ENCODE data around the gene LRP8. TPM values are rescaled to one million over a fixed set of nuclear protein-coding genes. Genes with fewer than 3 reads are reported as not detected.

LRP8 gene
- total RNA-seq, 1 experiment from 2014 or later: 56.3 TPM

DNA sequence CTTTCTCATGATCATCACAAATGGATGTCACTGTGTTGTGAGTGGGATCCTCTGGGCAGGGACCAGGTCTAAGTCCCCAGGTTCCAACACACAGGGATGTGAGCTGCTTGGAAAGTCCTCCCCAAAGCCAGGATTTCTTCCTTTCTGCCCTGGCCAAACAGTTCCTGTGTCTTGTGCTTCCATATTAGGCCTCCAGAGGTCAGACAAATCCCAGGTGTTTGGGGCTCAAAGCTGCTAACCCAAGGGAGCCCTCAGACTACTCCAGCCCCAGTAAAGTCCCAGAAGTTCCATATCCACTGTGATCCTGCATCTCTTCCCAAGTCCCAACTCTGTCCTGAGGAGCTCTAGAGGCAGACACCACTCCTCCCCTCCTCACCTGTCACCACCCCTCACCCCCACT lies 61.8 kb downstream of the LRP8 start:
- ChIA-PET RAD21 (ENCODE audit: low non-redundant PET in 1 of 2, low total read pairs in 2 of 2, uncharacterized antibody in 2 of 2, unreplicated experiment in 2 of 2) (interaction anchor here in 1 of 2 experiments (1.0 kb wide), 1 partner anchor 127 kb away, joined by 3 read pairs; no protein-coding TSS in a partner anchor), POLR2A (no interaction called here), CTCF (interaction anchor here (3.1 kb wide), 1 partner anchor 127 kb away, joined by 13 read pairs; no protein-coding TSS in a partner anchor)
- H3K9me2 ChIP-seq (ENCODE audit: insufficient read depth): no peaks in the 10 kb centered on the region
- no peak overlapping the region for H3K9ac ChIP-seq (ENCODE audit: low read length)
- H3K4me2 ChIP-seq (ENCODE audit: low read length): no peak overlapping the region
- ATAC-seq (peak; percentile 83), DNase-seq (ENCODE audit: low read depth, low spot score) (no peak)
- H3K79me2 ChIP-seq (ENCODE audit: insufficient read depth, low read length): no peaks in the 10 kb centered on the region
- H4K20me1 ChIP-seq (ENCODE audit: insufficient read depth): no peaks in the 10 kb centered on the region
- intact Hi-C loops (cut with micrococcal nuclease): loop anchor here (1.0 kb wide), 1 partner anchor 127 kb away; no protein-coding TSS in a partner anchor
- no peak overlapping the region for H3K4me3 ChIP-seq (replicated peaks in 1 of 2; ENCODE audit: low read depth in 1 of 2, low read length in 2 of 2)
- H3K27me3 ChIP-seq (ENCODE audit: insufficient read depth, low read length): no peaks in the 10 kb centered on the region
- H2AFZ ChIP-seq (ENCODE audit: low read depth, low read length, poor library complexity, severe bottlenecking): no peak overlapping the region
- BruUV-seq (replicated peaks): no TSS peak
- no peaks in the 10 kb centered on the region for H3K9me3 ChIP-seq (ENCODE audit: control insufficient read depth in 1 of 2, insufficient read depth in 1 of 2, low read depth in 1 of 2, low read length in 2 of 2)
- H3K36me3 ChIP-seq (ENCODE audit: control insufficient read depth in 1 of 2, insufficient read depth in 2 of 2, low read length in 2 of 2): peaks cover 33 to 64% of the 10 kb centered on the region in 2 experiments; a peak in 3 of 4 replicates
- H3K27ac ChIP-seq (ENCODE audit: low read depth, low read length): no peak overlapping the region
- no peaks in the 10 kb centered on the region for H3K4me1 ChIP-seq (ENCODE audit: control insufficient read depth in 1 of 2, insufficient read depth in 2 of 2, low read length in 2 of 2)
- TF ChIP-seq RAD21 (IDR thresholded peaks at IDR 0.05; ENCODE audit: low read depth) (peak; percentile 56), EZH2phosphoT487 (IDR thresholded peaks at IDR 0.05; ENCODE audit: borderline replicate concordance) (no peak), JUND (IDR thresholded peaks at IDR 0.05) (no peak), SP1 (IDR thresholded peaks at IDR 0.05; ENCODE audit: low read depth) (no peak), ELF1 (IDR thresholded peaks at IDR 0.05; ENCODE audit: borderline replicate concordance, low read depth) (no peak), POLR2AphosphoS5 (IDR thresholded peaks at IDR 0.05; ENCODE audit: low read depth, low read length) (no peak), EGR1 (IDR thresholded peaks at IDR 0.05; ENCODE audit: low read depth) (no peak), FOSL1 (IDR thresholded peaks at IDR 0.05; ENCODE audit: low read depth) (no peak), ZFX (IDR thresholded peaks at IDR 0.05) (no peak)
- TF ChIP-seq, protein P1, sequence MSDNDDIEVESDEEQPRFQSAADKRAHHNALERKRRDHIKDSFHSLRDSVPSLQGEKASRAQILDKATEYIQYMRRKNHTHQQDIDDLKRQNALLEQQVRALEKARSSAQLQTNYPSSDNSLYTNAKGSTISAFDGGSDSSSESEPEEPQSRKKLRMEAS (IDR thresholded peaks at IDR 0.05): no peak
- TF ChIP-seq, protein P2, sequence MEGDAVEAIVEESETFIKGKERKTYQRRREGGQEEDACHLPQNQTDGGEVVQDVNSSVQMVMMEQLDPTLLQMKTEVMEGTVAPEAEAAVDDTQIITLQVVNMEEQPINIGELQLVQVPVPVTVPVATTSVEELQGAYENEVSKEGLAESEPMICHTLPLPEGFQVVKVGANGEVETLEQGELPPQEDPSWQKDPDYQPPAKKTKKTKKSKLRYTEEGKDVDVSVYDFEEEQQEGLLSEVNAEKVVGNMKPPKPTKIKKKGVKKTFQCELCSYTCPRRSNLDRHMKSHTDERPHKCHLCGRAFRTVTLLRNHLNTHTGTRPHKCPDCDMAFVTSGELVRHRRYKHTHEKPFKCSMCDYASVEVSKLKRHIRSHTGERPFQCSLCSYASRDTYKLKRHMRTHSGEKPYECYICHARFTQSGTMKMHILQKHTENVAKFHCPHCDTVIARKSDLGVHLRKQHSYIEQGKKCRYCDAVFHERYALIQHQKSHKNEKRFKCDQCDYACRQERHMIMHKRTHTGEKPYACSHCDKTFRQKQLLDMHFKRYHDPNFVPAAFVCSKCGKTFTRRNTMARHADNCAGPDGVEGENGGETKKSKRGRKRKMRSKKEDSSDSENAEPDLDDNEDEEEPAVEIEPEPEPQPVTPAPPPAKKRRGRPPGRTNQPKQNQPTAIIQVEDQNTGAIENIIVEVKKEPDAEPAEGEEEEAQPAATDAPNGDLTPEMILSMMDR (IDR thresholded peaks at IDR 0.05 in 2 of 3, conservative IDR thresholded peaks at IDR 0.05 in 1 of 3; ENCODE audit: borderline replicate concordance in 1 of 3, insufficient read depth in 1 of 3, low read depth in 2 of 3, low read length in 2 of 3): peak; percentile 26 to 47 (median 43); a peak in 5 of 6 replicates
- TF ChIP-seq, protein P3, sequence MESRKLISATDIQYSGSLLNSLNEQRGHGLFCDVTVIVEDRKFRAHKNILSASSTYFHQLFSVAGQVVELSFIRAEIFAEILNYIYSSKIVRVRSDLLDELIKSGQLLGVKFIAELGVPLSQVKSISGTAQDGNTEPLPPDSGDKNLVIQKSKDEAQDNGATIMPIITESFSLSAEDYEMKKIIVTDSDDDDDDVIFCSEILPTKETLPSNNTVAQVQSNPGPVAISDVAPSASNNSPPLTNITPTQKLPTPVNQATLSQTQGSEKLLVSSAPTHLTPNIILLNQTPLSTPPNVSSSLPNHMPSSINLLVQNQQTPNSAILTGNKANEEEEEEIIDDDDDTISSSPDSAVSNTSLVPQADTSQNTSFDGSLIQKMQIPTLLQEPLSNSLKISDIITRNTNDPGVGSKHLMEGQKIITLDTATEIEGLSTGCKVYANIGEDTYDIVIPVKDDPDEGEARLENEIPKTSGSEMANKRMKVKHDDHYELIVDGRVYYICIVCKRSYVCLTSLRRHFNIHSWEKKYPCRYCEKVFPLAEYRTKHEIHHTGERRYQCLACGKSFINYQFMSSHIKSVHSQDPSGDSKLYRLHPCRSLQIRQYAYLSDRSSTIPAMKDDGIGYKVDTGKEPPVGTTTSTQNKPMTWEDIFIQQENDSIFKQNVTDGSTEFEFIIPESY (IDR thresholded peaks at IDR 0.05; ENCODE audit: extremely low read depth, insufficient replicate concordance, low read length): no peak
